Effector memory CD4-positive, alpha-beta T cell (primary cell): ENCODE data around the gene CACNA2D1.
"Not testable (repeated sequence)": the region's sequence is repeated elsewhere in the genome, so short reads cannot be mapped to it uniquely, and the experiment has no call there.

ENCODE experiments used
- DNase-seq, 3 donors: peaks; one replicate each; pipeline ENCODE4 v3.0.0-alpha.2; 2020
- H3K27ac ChIP-seq: 2 replicates; pipeline ENCODE4 v1.7.0; 2013; ENCODE audit warnings: mild to moderate bottlenecking, low read length, moderate library complexity; ENCODE audit not compliant: insufficient read depth, poor library complexity, severe bottlenecking
- H3K27me3 ChIP-seq: replicated peaks from 2 replicates; pipeline ENCODE4 v1.7.0; 2013; ENCODE audit warnings: mild to moderate bottlenecking, low read length; ENCODE audit not compliant: insufficient read depth, control insufficient read depth, poor library complexity, severe bottlenecking
- H3K36me3 ChIP-seq: 2 replicates; pipeline ENCODE4 v1.7.0; 2013; ENCODE audit warnings: mild to moderate bottlenecking, low read length, moderate library complexity; ENCODE audit not compliant: control insufficient read depth, insufficient read depth
- H3K4me1 ChIP-seq: 2 replicates; pipeline ENCODE4 v1.7.0; 2013; ENCODE audit warnings: low read length, mild to moderate bottlenecking; ENCODE audit not compliant: control insufficient read depth, insufficient read depth, poor library complexity, severe bottlenecking
- H3K4me3 ChIP-seq: 2 replicates; pipeline ENCODE4 v1.7.0; 2013; ENCODE audit warnings: low read length, low read depth, mild to moderate bottlenecking; ENCODE audit not compliant: insufficient read depth, poor library complexity, severe bottlenecking
- H3K9me3 ChIP-seq: 2 replicates; pipeline ENCODE4 v1.7.0; 2013; ENCODE audit warnings: mild to moderate bottlenecking, low read length, moderate library complexity; ENCODE audit not compliant: control insufficient read depth

The CACNA2D1 gene

DNA sequence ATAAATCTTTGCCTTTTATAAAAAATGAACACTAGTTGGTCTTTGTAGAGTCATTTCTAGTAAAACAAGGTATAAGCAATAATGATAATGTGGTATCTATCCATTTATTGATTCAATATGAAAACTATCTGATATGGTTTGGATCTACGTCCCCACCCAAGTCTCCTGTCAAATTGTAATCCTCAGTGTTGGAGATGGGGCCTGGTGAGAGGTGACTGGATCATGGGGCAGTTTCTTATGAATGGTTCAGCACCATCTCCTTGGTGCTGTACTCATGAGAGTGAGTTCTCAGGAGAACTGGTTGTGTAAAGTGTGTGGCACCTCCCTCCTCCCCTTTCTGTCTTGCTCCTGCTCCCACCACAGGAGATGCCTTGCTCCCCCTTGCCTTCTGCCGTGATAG lies 288.8 kb downstream of the CACNA2D1 start:
- Histone ChIP-seq H3K9me3 (no peaks in the 10 kb centered on the region), H3K4me1 (no peaks in the 10 kb centered on the region), H3K4me3 (no peak overlapping the region), H3K36me3 (no peaks in the 10 kb centered on the region), H3K27ac (no peak overlapping the region), H3K27me3 (no peaks in the 10 kb centered on the region)
- no peak for DNase-seq

DNA sequence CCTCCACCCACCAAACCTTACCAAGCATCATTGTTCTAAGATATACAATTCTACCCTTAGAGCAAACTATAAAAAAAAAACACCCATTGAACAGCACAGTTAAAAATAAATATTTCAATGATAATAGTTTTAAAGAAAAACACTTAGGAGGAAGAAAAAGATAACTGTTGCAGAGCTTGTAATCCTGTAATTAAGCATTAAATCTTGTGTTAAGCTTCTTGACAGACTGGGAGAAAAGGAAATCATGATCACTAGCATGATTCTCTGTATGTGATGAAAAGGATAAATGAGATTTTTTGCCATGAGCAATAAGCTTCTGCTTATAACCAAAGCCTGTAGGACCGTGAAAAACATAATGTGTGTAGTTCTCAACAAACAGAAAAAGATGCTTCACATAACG lies 289.8 kb downstream of the CACNA2D1 start:
- H3K4me1 ChIP-seq: no peaks in the 10 kb centered on the region
- H3K4me3 ChIP-seq: no peak overlapping the region
- H3K36me3 ChIP-seq: no peaks in the 10 kb centered on the region
- DNase-seq: no peak
- H3K27ac ChIP-seq: no peak overlapping the region
- no peaks in the 10 kb centered on the region for H3K9me3 ChIP-seq
- H3K27me3 ChIP-seq: no peaks in the 10 kb centered on the region

DNA sequence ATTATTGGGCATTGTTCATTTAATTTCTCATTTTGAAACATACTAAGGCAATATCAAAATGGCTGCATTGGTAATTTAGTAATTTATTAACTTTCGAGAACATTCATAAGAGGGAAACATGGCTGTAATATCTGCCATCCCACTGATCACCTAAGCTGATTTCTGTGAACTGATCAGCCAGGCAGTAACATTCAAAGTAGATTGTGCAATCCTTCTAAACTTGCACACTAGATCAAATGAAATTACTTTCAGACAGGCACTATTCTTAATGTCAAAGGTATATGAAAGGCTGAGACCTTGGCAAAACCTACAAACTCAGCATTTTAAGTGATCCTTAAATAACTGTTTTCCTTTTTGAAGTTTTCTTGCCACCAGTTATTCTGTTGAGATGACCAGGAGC lies 290.7 kb downstream of the CACNA2D1 start:
- no peak for DNase-seq
- Histone ChIP-seq H3K36me3 (no peaks in the 10 kb centered on the region), H3K4me1 (no peaks in the 10 kb centered on the region), H3K27ac (no peak overlapping the region), H3K9me3 (no peaks in the 10 kb centered on the region), H3K27me3 (no peaks in the 10 kb centered on the region), H3K4me3 (no peak overlapping the region)

DNA sequence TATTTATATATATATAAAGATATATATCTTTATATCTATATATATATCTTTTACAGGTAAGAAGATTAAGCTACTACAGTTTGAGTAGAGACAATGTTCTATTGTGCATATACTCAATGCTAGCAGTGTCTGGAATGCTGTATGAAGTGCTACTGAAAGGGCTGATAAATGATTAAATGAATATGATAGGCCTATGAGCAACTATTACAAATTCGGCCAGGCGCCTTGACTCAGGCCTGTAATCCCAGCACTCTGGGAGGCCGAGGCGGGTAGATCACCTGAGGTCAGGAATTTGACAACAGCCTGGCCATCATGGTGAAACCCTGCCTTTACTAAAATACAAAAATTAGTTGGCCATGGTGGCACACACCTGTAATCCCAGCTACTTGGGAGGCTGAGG lies 297.1 kb downstream of the CACNA2D1 start:
- no peak overlapping the region for H3K4me3 ChIP-seq
- H3K4me1 ChIP-seq: no peaks in the 10 kb centered on the region
- no peaks in the 10 kb centered on the region for H3K9me3 ChIP-seq
- H3K27ac ChIP-seq: no peak overlapping the region
- H3K27me3 ChIP-seq: no peaks in the 10 kb centered on the region
- no peaks in the 10 kb centered on the region for H3K36me3 ChIP-seq
- no peak for DNase-seq

DNA sequence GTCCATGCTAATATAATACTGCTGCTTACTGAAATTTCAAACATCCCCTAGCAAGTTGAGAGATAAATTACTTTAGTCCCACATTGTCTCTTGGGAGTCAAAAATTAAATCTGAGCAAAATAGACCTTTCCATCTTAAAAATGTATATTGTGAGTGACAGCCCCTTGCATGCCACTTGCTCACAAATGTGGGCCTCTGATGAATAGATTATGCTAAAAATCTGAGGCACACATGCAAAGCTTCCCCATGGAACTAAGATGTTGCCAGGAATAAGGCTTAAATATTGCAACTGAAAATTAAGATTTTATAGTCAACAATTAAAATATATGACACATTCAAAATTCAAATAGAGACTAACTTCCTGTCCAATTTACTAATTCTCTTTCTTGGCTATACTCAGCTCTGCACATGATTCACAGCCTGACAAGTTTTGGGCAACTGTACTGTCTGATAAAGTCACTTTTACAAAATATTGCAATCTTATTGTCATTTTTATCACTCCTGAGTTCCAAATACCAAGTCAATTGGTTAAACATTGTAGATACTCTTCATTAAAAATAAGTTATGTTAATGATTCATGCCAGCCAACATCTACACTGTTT lies 301.2 kb downstream of the CACNA2D1 start:
- Histone ChIP-seq H3K27ac (no peak overlapping the region), H3K27me3 (no peaks in the 10 kb centered on the region), H3K4me3 (no peak overlapping the region), H3K4me1 (no peaks in the 10 kb centered on the region), H3K36me3 (no peaks in the 10 kb centered on the region), H3K9me3 (no peaks in the 10 kb centered on the region)
- no peak for DNase-seq

DNA sequence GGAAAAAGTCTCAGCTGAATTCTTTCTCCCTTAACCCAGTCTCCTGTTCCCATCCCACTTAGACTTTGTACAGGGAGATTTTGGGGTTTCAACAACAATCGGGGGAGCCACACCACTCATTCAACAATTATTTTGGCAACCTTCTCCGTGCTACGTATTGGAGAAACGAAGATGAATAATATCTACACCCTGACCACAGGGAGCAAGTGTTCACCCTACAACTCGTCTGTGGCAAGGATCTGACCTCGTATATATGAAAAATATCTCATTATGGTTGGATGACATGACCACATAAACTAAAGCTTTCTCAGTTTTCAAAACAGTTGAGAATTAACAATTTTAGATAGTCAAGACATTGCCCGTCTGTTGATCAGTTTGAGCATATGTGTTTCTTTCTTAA lies 302.1 kb downstream of the CACNA2D1 start:
- H3K27me3 ChIP-seq: no peaks in the 10 kb centered on the region
- no peaks in the 10 kb centered on the region for H3K4me1 ChIP-seq
- no peaks in the 10 kb centered on the region for H3K9me3 ChIP-seq
- H3K4me3 ChIP-seq: no peak overlapping the region
- H3K27ac ChIP-seq: no peak overlapping the region
- DNase-seq: no peak
- no peaks in the 10 kb centered on the region for H3K36me3 ChIP-seq

DNA sequence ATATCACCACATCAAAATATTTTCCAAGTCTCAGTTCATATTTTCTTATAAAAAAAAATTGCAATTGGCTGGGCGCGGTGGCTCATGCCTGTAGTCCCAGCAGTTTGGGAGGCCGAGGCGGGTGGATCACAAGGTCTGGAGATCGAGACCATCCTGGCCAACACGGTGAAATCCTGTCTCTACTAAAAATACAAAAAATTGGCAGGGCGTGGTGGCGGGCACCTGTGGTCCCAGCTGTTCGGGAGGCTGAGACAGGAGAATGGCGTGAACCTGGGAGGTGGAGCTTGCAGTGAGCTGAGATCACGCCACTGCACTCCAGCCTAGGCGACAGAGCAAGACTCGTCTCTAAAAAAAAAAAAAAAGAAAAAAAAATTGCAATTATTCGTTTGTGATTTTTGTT lies 303.0 kb downstream of the CACNA2D1 start:
- DNase-seq, H3K9me3 ChIP-seq, H3K36me3 ChIP-seq, H3K4me1 ChIP-seq, H3K27me3 ChIP-seq, H3K27ac ChIP-seq, H3K4me3 ChIP-seq: not testable (repeated sequence)

DNA sequence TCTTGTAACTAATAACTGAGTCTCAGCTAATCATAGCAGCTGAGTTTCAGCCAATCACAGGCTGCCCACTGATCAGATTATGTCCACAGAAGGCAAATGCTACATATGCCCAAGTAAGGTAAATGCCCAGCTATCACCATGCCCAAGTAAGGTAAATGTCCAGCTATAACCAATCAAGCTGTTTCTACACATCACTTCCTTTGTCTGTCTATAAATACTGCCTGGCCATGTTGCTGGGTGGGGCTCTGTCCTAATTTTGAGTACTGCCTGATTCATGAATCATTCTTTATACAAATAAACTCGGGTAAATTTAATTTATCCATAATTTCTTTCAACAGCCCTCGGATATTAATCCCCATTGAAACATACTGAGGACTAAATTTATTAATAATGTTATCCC lies 312.4 kb downstream of the CACNA2D1 start:
- Histone ChIP-seq H3K4me1 (no peaks in the 10 kb centered on the region), H3K27ac (no peak overlapping the region), H3K27me3 (no peaks in the 10 kb centered on the region), H3K9me3 (no peaks in the 10 kb centered on the region), H3K36me3 (no peaks in the 10 kb centered on the region), H3K4me3 (no peak overlapping the region)
- DNase-seq: no peak

DNA sequence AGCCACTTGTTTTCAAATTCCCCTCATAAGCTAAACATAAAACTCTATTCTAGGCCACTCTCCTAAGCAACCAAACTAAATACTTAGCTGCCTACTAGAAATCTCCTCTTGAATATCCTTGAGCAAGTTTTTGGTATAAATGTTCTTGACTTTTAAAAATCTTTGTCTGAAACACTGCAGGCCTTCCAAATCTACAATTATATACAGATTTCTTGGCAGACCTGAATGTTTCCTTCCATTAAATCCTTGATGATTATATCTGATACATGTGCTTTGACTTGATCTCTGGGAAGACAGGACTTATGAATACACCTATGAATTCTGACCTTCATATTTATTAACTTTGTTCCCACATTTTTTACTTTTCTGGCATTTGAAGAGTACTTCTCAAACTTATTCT lies 314.5 kb downstream of the CACNA2D1 start:
- Histone ChIP-seq H3K27me3 (no peaks in the 10 kb centered on the region), H3K36me3 (no peaks in the 10 kb centered on the region), H3K27ac (no peak overlapping the region), H3K9me3 (no peaks in the 10 kb centered on the region), H3K4me1 (no peaks in the 10 kb centered on the region), H3K4me3 (no peak overlapping the region)
- DNase-seq: no peak

DNA sequence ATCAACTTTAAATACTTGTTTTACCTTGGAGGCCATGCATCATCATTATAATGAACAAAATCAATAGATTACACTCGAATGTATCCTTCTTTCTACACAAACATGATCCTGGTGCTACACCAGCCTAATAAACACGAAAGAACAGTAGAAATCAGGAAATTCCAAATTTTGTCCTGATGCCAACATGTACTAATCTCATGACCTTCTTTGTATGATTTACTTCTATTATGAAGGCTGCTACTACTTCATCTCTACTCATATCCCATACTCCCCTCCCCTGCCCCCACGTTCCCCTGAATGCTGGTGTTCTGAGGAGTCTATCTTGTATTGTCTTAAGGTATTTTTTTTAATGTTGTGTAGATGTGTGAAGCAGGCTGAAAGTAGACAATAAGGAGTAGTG lies 315.0 kb downstream of the CACNA2D1 start:
- Histone ChIP-seq H3K4me1 (no peaks in the 10 kb centered on the region), H3K4me3 (no peak overlapping the region), H3K9me3 (no peaks in the 10 kb centered on the region), H3K27me3 (no peaks in the 10 kb centered on the region), H3K27ac (no peak overlapping the region), H3K36me3 (no peaks in the 10 kb centered on the region)
- no peak for DNase-seq

DNA sequence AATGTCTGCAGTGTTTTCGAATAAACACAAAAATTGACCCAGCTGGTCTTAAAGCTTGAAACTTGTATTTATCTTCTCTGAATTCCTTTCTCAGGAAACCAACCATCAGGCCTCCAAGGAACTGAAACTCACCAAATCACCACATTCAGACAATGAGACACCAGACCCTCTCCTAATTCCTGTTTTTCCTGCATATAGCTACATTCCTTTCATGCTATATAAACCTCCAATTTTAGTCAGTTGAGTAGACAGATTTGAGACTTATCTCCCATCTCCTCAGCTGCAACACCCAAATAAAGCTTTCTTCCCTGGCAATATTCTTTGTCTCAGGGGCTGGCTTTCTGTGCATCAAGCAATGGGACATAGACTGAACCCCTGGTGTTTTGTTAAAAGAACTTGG lies 317.0 kb downstream of the CACNA2D1 start:
- Histone ChIP-seq H3K4me1 (no peaks in the 10 kb centered on the region), H3K36me3 (no peaks in the 10 kb centered on the region), H3K27ac (no peak overlapping the region), H3K4me3 (no peak overlapping the region), H3K9me3 (no peaks in the 10 kb centered on the region), H3K27me3 (no peaks in the 10 kb centered on the region)
- no peak for DNase-seq
